Measurements from ENCODE around the gene NPEPPS. TPM values are rescaled to one million over a fixed set of nuclear protein-coding genes. Genes with fewer than 3 reads are reported as not detected.

Gene NPEPPS
- total RNA-seq, 1 experiment from 2014 or later, result 117 TPM

GRCh38 chr17:47653442-47653841, 122.5 kb downstream of the NPEPPS start:
- Histone ChIP-seq H3K4me2 (ENCODE audit: insufficient read depth, insufficient read length, low read length) (no peak overlapping the region), H3K4ac (ENCODE audit: low read depth, low read length) (no peak overlapping the region), H3K9ac (ENCODE audit: extremely low read depth, insufficient read length, low read length) (no peak overlapping the region), H3K23ac (ENCODE audit: insufficient read length, low read depth, low read length) (no peak overlapping the region), H3K27ac (ENCODE audit: insufficient read length, low read depth, low read length) (no peak overlapping the region), H2AFZ (ENCODE audit: low read length) (no peak overlapping the region), H4K20me1 (ENCODE audit: control insufficient read depth, insufficient read depth, insufficient read length) (no peaks in the 10 kb centered on the region), H4K5ac (ENCODE audit: insufficient read length, low read depth, low read length) (no peak overlapping the region), H3K23me2 (ENCODE audit: insufficient read length, low read depth, low read length, poor library complexity, severe bottlenecking) (peaks cover 14% of the 10 kb centered on the region), H3T11ph (ENCODE audit: low read length) (no peak overlapping the region), H4K8ac (replicated peaks; ENCODE audit: insufficient read length, low read depth, low read length) (no peak overlapping the region), H2BK5ac (ENCODE audit: insufficient read length, low read length) (no peak overlapping the region), H3K79me2 (ENCODE audit: insufficient read depth, low read length) (peaks cover 29% of the 10 kb centered on the region), H2BK20ac (ENCODE audit: low read depth, low read length, poor library complexity, severe bottlenecking) (no peak overlapping the region), H3K27me3 (ENCODE audit: insufficient read depth, low read length) (no peaks in the 10 kb centered on the region), H3K14ac (ENCODE audit: insufficient read depth, low read length) (no peak overlapping the region), H3K18ac (ENCODE audit: insufficient read length, low read depth, low read length) (no peak overlapping the region), H3K9me3 (ENCODE audit: control insufficient read depth, low read depth, low read length) (no peaks in the 10 kb centered on the region), H2BK15ac (ENCODE audit: low read depth, low read length) (no peak overlapping the region), H3K4me1 (ENCODE audit: insufficient read depth, low read length) (no peaks in the 10 kb centered on the region), H2AK5ac (ENCODE audit: insufficient read length, low read length) (no peak overlapping the region), H4K91ac (ENCODE audit: insufficient read length, low read depth, low read length) (no peak overlapping the region), H2BK12ac (ENCODE audit: insufficient read length, low read depth, low read length) (no peak overlapping the region), H2BK120ac (ENCODE audit: low read depth, low read length, poor library complexity, severe bottlenecking) (no peak overlapping the region), H3K79me1 (ENCODE audit: insufficient read depth, low read depth, low read length, poor library complexity, severe bottlenecking) (peaks cover 9% of the 10 kb centered on the region), H3K56ac (ENCODE audit: insufficient read length, low read depth, low read length) (no peak overlapping the region)
- DNase-seq, result no peak
- peak overlapping the region in 1 of 3 experiments; percentile 35; a peak in 2 of 7 replicates for H3K27ac Mint-ChIP-seq
- H3K4me3 Mint-ChIP-seq, result peak overlapping the region; percentile 22 to 27; a peak in 3 of 5 replicates
- peaks cover 64 to 78% (median 71%) of the 10 kb centered on the region in 3 experiments for H3K36me3 Mint-ChIP-seq (ENCODE audit: insufficient read depth in 1 of 3, low read depth in 3 of 3)
- H3K27me3 Mint-ChIP-seq (ENCODE audit: low read depth), result no peaks in the 10 kb centered on the region
- no peaks in the 10 kb centered on the region; a peak in 1 of 5 replicates for H3K9me3 Mint-ChIP-seq
- peaks cover 31 to 37% of the 10 kb centered on the region in 2 experiments for H3K4me1 Mint-ChIP-seq
- no peak for TF ChIP-seq CTCF (conservative IDR thresholded peaks at IDR 0.05)
- no CpG with 5 or more reads among the region's 2 CpGs for WGBS (ENCODE audit: extremely low coverage, insufficient read length, low lambda C conversion rate)
